GM12878 (cell line): Measurements from ENCODE around the gene NRXN3. TPM values are rescaled to one million over a fixed set of nuclear protein-coding genes. Genes with fewer than 3 reads are reported as not detected.

ENCODE experiments used
- ATAC-seq: fragments of 200-7000 bp; cut with Tn5 transposase; 3 replicates; pipeline ENCODE4 v1.9.1; 2020; ENCODE audit warnings: mild to moderate bottlenecking, moderate library complexity
- BruUV-seq: library from RNA; stranded (reverse); fragments of 400-500 nt; replicated peaks from 2 replicates; lab custom pipeline; 2021; lab: Mats Ljungman, UMichigan
- CTCF ChIA-PET: fragments of 300-600 bp; sonication (Branson Sonifier 250); formaldehyde crosslinking; extraction: SDS; loops from one replicate; lab custom pipeline; 2021; ENCODE audit warnings: inconsistent platforms; lab: Yijun Ruan, JAX
- POLR2A ChIA-PET: fragments of 350-600 bp; formaldehyde crosslinking; extraction: SDS; loops from one replicate; lab custom pipeline; 2021; ENCODE audit warnings: inconsistent platforms; lab: Charles Lee
- RAD21 ChIA-PET: fragments of 300-600 bp; sonication (Branson Sonifier 250); formaldehyde crosslinking; loops from one replicate; lab custom pipeline; 2023; ENCODE audit warnings: antibody characterized with exemption; ENCODE audit not compliant: unreplicated experiment; lab: Charles Lee
- SMC1A ChIA-PET: fragments of 300-600 bp; sonication (Branson Sonifier 250); formaldehyde crosslinking; loops from one replicate; lab custom pipeline; 2023; ENCODE audit not compliant: unreplicated experiment, uncharacterized antibody; lab: Charles Lee
- DNase-seq: peaks from one replicate; pipeline ENCODE4 v3.0.0-alpha.2; 2011; ENCODE audit warnings: low read depth, low spot score
- FAIRE-seq: peaks from 3 replicates; lab custom pipeline; 2011; peaks lifted over from hg19 to GRCh38; lab: Jason Lieb, UNC
- H2AFZ ChIP-seq: 2 replicates; pipeline ENCODE4 v1.6.0; 2011; ENCODE audit warnings: low read depth, low read length, control low read depth; ENCODE audit not compliant: control insufficient read depth
- H3K27ac ChIP-seq: 2 replicates; pipeline ENCODE4 v1.5.1; 2011; ENCODE audit warnings: control low read depth; ENCODE audit not compliant: control insufficient read depth, insufficient read depth
- H3K27me3 ChIP-seq, 2 experiments: replicated peaks in 1 of 2; 2 replicates each; pipeline versions ENCODE4 v1.6.0 to v1.6.1; 2011; ENCODE audit warnings: low read length in 1 of 2; ENCODE audit not compliant: control insufficient read depth in 2 of 2, insufficient read depth in 2 of 2
- H3K36me3 ChIP-seq, 2 experiments: 2 replicates each; pipeline ENCODE4 v1.5.1; 2011; ENCODE audit warnings: low read length in 1 of 2; ENCODE audit not compliant: control insufficient read depth in 2 of 2, insufficient read depth in 2 of 2
- H3K4me1 ChIP-seq: 2 replicates; pipeline ENCODE4 v1.6.1; 2011; ENCODE audit warnings: mild to moderate bottlenecking, low read length, moderate library complexity, mixed read lengths; ENCODE audit not compliant: control insufficient read depth, insufficient read depth
- H3K4me2 ChIP-seq: 2 replicates; pipeline ENCODE4 v1.6.0; 2011; ENCODE audit warnings: control low read depth; ENCODE audit not compliant: control insufficient read depth, insufficient read depth
- H3K4me3 ChIP-seq: fragments of 200-600 bp; sonication (generic); 2 replicates; pipeline ENCODE4 v1.5.1; 2016
- H3K79me2 ChIP-seq: 2 replicates; pipeline ENCODE4 v1.6.0; 2011; ENCODE audit warnings: low read length; ENCODE audit not compliant: control insufficient read depth, insufficient read depth
- H3K9ac ChIP-seq: 2 replicates; pipeline ENCODE4 v1.8.0; 2011; ENCODE audit warnings: low read length, control low read depth, mixed read lengths; ENCODE audit not compliant: control insufficient read depth, insufficient read depth
- H3K9me3 ChIP-seq: replicated peaks from 3 replicates; pipeline ENCODE4 v1.5.1; 2011; ENCODE audit warnings: mild to moderate bottlenecking, low read length; ENCODE audit not compliant: control insufficient read depth, insufficient read depth
- H4K20me1 ChIP-seq: 2 replicates; pipeline ENCODE4 v1.6.0; 2011; ENCODE audit not compliant: control insufficient read depth, insufficient read depth
- PKNOX1 ChIP-seq: fragments of 450-650 bp; IDR thresholded peaks from 2 replicates; pipeline ENCODE4 v1.6.1; 2016; ENCODE audit warnings: mild to moderate bottlenecking
- RUNX3 ChIP-seq: IDR thresholded peaks from 2 replicates; pipeline ENCODE4 v1.6.1; 2012; ENCODE audit warnings: low read length, inconsistent platforms
- TCF12 ChIP-seq: IDR thresholded peaks from 2 replicates; pipeline ENCODE4 v1.6.1; 2011; ENCODE audit warnings: low read depth, mild to moderate bottlenecking, low read length
- USF1 ChIP-seq: IDR thresholded peaks from 2 replicates; pipeline ENCODE4 v1.6.1; 2011; ENCODE audit warnings: borderline replicate concordance, low read depth, mild to moderate bottlenecking, moderate library complexity, mixed read lengths, low read length; ENCODE audit not compliant: insufficient read depth; ENCODE audit errors: extremely low read length
- WGBS: methylation state at CpG from one replicate; pipeline ENCODE4 v1.1.6; 2016; ENCODE audit warnings: low lambda C conversion rate; ENCODE audit not compliant: insufficient replicate concordance, insufficient coverage; ENCODE audit errors: missing lambda C conversion rate; 5-methylcytosine and 5-hydroxymethylcytosine counted together
- in situ Hi-C: fragments of 300-500 bp; cut with MboI; formaldehyde crosslinking; loops from 9 replicates; pipeline ENCODE4 v1.14.3; 2018; ENCODE audit warnings: mixed read lengths
- intact Hi-C: fragments of 100-400 bp; cut with micrococcal nuclease; formaldehyde crosslinking; loops from one replicate; pipeline ENCODE4 v1.14.2; 2022; ENCODE audit not compliant: unreplicated experiment
- polyA plus RNA-seq, 11 experiments: library from polyadenylated mRNA; depleted of rRNA in 4 of 11; unstranded in 6 of 11; stranded (reverse) in 5 of 11; fragments of >200 nt; fragmentation: Nextera tagmentation in 4 of 11; fragmentation: Illumina TruSeq in 1 of 11; extraction: Ambion mirVana in 4 of 11; extraction: Trizol in 1 of 11; gene quantifications; 1 replicate in 1 of 11; 2 replicates in 10 of 11; pipeline versions ENCODE4 v1.2.1 to v1.2.3, GENCODE V29; 2011 to 2016; ENCODE audit warnings: inconsistent platforms in 2 of 11, missing spikeins in 2 of 11, low read depth in 1 of 11
- total RNA-seq, 4 experiments: library from RNA; depleted of rRNA in 3 of 4; stranded (reverse); fragments of >200 nt in 3 of 4; fragmentation: Illumina TruSeq in 1 of 4; extraction: Trizol in 1 of 4; gene quantifications; 2 replicates each; pipeline versions ENCODE4 v1.2.1 to v1.2.3, GENCODE V29; 2013 to 2021

The NRXN3 gene
- total and polyA plus RNA-seq, 10 of the 15 experiments (the other 5 are each of a cell fraction or from before 2014, with no cell fraction given): 0.52 to 3.3 (median 1.4) TPM

- DNase-seq (no peak), ATAC-seq (peak; percentile 75), FAIRE-seq (no peak)
- ChIA-PET RAD21 (no interaction called here), SMC1A (no interaction called here), CTCF (no interaction called here), POLR2A (no interaction called here)
- H3K9ac ChIP-seq: no peak overlapping the region
- intact Hi-C loops (no loop called here), in situ Hi-C loops (no loop called here)
- no peaks in the 10 kb centered on the region; the same call in 1 of the 2 replicates for H3K4me1 ChIP-seq
- no peaks in the 10 kb centered on the region for H3K36me3 ChIP-seq
- TF ChIP-seq USF1 (no peak), PKNOX1 (peak; percentile 19; the same call in 1 of the 2 replicates), TCF12 (peak; percentile 49; the same call in 1 of the 2 replicates), RUNX3 (peak; percentile 19; the same call in 1 of the 2 replicates)
- no peaks in the 10 kb centered on the region for H3K27me3 ChIP-seq
- H3K79me2 ChIP-seq: no peaks in the 10 kb centered on the region
- WGBS: 2% methylated on average over 5 of the region's 5 CpGs
- no peak overlapping the region for H3K27ac ChIP-seq
- H4K20me1 ChIP-seq: no peaks in the 10 kb centered on the region
- no peak overlapping the region for H3K4me3 ChIP-seq
- H3K4me2 ChIP-seq: no peak overlapping the region
- no TSS peak for BruUV-seq
- no peak overlapping the region for H2AFZ ChIP-seq
- no peaks in the 10 kb centered on the region for H3K9me3 ChIP-seq
Observed at GRCh38 chr14:78752518-78753188, 582.5 kb downstream of the NRXN3 start.
